GM21723 (cell line): ENCODE results near the gene MTMR4.
"Not testable (repeated sequence)": the region's sequence is repeated elsewhere in the genome, so short reads cannot be mapped to it uniquely, and the experiment has no call there.

ENCODE experiments used
- ATAC-seq: cut with Tn5 transposase; IDR thresholded peaks from one replicate; pipeline ENCODE4 v1.9.1; 2021; ENCODE audit warnings: mild to moderate bottlenecking, moderate library complexity; ENCODE audit not compliant: unreplicated experiment

Gene MTMR4

DNA sequence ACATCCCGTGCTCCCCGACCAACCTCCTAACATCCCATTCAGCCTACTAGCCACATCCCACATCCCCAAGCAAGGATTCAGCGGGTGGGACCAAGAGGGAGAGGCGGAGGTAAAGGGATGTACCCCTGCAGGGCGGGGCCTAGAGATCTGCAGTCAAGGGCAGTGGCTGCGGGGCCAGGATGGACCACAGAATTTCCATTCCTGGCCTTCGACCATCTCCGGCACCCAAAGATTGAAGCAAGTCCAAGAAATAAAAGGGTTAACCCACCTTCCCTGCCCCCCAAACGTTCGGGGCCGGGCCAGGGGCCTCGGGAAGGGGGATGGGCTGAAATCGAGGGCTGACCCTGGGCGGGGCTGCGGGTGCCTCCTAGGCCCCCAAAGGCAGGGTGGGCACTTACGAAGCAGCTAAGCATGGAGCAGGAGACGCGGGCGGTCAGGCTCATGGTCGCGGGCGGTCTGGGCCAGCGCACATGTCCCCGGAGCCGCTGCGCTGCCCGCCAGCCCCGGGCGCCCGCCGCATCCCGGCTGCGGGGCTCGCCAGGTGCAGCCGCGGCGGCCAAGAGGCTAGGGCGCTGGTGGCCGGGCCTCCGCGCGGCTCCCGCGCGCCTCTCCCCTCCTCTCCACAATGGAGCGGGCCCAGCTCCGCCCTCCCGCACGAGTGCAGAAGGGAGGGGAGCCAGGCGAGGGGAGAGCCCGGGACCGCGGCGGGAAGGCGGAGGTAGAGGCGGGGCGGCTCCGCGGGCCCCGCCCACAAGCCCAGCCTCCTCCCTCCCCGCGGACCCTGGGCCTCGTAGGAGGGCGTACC, at the start of gene MTMR4:
Gene MTMR4, minus strand, starts transcription at position 674 of the 805 bp plus-strand sequence. Its CDS starts 231 bp downstream, at position 443.
- ATAC-seq, result no peak

DNA sequence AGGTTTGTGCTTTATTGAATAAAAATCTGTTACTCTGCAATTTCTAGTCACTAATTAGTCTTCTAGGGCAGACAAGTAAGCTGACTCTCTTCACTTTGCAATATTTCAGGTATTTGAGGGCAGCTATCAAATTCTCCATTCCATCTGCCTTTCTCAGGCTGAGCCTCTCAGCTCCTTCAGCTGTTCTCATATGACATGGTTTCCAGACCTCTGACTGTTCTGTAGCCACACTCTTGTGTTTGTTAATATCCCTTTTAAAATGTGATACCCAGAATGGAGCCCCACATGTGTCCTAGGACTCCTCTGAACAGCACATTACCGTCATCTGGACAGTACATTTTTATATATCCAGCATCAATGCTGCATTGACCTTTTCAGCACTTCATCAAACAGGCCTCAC, 46.1 kb upstream of the MTMR4 start:
- ATAC-seq, result no peak

DNA sequence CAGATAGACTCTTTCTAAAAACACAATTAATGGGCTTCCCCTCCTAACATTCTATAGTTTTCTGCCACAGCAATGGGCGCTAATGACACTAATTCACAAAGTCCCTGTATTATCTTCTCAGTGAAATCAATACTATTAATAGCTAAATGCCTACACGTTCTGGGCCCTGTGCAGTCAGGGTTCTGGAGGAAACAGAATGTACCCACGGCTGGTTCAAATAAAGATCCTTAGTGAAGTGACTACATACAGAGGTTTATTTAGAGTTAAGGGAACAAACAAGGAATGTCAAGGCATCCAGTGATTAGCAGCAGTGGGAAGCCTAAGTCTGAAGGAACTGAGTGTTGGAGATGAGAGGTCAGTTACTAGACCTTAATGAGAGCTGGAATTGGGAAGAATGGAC, 43.5 kb upstream of the MTMR4 start:
- ATAC-seq, result no peak

DNA sequence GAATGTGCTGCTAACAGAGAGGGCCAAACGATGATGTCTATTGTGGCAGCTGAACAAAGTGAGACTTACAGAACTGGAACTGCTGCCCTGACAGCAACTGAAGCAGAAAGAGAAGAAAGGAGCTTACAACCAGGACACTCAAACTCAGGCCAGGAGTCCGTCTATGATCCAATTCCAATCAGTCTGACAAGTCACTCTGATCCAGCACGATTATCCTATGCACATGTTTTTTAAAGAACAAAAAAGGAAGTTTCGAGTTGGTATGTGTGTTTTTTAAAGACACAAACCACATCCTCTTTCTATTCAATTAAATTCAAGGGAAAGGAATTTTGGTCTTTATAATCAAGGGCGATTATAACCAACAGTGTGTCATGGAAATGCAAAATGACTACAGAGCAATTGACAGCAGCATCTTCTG, 42.4 kb upstream of the MTMR4 start:
- ATAC-seq, result no peak

DNA sequence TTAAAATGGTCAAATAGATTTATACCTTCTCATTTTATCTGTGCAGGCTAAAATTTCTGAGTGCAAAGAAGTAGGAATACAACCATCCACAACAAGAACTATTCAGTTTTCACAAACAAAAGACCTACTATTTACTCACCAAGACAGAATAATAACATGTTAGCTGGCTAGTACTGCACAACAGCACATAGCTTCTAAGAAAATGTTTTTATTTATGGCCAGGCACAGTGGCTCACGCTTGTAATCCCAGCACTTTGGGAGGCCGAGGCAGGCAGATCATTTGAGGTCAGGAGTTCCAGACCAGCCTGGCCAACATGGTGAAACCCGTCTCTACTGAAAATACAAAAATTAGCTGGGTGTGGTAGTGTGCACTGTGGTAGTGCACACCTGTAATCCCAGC, 40.7 kb upstream of the MTMR4 start:
- not testable (repeated sequence) for ATAC-seq

DNA sequence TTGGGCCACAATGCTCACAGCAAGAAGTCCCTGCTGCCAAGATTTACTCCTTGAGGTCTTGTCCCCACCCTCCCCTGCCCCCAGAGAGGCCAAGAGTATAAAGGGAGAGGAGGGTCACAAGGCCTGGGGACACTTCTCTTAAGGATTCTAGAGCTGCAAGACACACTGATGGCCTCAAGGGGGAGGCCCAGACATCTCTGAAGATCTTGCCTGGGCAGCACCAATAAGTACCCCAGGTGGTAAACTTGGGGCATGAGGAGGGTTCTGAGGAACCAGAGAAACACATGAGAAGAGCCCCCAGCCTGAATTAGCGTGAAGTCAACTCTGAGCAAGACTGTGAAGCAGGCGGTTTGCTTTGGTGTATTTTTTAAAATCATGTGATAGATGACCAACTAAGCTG, 26.8 kb upstream of the MTMR4 start:
- no peak for ATAC-seq

DNA sequence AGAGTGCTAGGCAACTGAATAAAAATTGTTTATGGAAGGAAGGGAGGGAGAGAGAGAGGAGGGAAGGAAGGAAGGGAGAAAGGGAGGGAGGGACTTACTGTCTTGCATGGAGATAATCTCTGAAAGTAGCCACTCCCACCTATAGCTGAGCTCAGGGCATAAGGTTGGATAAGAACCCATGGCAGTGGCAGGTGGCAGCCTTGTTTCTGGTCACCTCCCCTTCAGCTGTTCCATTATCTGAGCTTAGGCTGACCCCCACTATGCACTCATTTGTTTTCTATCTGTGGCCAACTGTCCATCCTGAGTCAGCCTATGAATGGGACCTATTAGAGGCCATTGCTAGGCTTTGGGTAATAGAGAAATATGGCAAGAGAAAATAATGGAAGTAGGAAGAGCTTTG, 25.3 kb upstream of the MTMR4 start:
- no peak for ATAC-seq

DNA sequence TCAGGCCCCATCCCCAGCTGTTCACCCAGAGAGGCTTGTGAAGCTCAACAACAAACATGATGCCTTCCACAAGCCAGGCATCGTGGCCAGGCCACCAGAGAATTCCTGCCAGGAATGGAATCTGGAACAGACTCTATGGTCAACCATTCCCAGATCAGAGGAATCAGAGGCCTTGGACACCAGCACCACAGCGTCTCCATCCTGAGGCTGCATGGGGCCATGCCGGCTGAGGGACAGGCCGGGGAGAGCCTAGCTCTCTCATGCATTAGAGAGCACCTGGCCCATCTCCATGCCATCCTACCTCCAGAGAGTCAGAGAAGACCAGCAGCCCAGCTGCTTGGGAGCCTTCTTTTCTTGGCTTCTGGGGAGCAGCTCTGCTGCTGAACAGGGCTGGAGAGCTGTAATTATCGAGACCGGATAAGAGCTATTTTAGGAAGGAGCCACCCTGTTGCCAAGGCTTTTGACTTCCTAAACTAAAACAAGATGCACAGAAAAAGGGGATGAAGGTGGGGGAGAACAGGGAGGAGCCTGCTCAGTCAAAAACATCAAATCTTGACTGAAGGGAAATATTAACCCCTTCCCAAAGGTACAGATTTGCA, 24.5 kb upstream of the MTMR4 start:
- ATAC-seq, result no peak

DNA sequence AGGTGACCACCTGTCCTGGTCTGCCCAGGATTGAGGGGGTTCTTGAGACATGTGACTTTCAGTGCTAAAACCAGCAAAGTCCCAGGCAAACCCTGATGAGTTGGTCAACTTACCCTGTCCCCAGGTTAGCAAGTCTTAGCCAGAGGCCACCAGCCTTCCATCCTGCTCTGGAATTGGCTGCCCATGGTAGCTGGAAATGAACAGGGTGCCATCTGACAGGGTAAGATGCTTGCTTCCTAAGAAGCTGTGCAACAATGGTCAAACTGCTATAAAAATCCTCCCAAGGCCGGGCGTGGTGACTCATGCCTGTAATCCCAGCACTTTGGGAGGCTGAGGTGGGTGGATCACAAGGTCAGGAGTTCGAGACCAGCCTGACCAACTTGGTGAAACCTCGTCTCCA, 22.8 kb upstream of the MTMR4 start:
- no peak for ATAC-seq

DNA sequence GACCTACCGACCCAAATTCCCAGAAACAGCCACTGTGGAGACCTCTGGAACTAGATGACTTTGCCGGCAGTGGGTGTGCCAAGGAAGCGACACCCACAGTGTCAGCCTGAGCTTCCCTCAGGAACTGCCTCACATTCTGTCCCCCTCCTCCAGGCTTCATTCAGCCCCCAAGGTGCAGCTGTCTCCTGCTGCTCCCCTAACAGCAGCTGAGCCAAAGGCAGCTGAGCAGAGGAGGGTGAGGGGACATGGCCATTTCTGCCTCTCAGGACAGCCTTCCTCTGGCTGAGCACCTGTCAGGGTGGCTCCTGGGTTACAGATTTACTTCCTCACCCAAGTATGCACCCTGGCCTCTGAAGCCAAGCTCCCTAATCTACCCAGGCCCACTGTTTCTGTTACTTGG, 22.1 kb upstream of the MTMR4 start:
- no peak for ATAC-seq

DNA sequence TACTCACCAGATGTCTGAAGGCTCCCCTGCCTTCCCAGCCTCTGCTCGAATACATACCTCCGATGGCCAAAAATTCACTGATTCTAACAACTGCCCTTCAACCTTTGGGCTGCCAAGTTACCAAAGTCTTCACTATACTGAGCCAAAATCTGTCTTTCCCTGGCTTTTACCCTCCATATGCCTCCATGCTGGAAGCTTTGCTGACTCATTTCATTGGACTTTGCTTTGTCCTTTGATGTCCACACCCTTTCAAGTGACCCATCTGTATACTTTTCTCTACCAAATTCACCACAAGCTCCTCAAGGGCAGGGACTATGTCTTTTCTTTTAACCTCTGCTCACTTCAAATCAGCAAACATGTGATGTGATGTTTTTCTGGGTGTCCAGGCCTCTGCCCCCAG, 21.0 kb upstream of the MTMR4 start:
- no peak for ATAC-seq

DNA sequence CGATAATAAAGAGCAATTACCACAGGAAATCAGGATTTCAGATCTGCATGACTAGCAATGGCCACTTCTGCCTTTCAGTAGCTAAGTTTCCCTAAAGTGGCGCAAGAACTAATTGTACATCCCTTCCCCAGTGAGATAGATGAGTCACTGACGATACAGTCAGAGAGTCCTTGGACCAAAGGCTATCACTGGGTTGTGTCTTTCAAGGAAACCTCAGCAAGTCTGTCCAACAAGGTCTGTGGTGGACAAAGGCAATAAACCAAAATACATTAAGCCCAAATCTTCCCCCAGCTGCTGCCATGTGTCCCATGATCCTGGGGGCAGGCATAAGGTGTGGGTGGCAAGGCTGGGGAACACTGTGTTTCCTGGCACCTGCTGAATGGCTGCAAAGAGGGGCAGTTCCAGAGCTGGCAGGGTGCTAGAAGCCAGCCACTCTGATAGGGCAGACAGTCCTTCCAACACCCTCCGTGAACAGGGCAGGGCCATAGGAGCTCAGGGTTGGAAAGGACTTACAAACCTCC, 20.5 kb upstream of the MTMR4 start:
- ATAC-seq, result no peak

DNA sequence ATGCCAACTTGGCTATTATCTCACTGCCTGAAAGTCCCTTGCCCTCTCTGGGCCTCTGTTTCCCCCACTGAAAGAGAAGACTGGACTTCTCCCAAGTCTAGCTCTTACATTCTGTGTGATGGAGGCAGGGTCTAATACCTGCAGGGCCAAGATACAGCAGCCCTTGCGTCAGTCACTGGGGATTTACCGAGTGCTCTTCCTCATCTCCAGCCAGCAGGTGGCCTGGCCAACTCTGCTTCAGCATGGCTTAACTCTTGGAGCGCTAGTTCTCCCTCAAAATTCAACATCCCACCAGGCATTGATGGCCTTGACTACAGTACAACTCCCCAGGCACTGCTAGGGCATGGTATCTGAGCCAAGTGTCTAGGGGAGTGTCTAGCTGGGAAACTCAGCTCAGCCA, 19.9 kb upstream of the MTMR4 start:
- ATAC-seq, result no peak

DNA sequence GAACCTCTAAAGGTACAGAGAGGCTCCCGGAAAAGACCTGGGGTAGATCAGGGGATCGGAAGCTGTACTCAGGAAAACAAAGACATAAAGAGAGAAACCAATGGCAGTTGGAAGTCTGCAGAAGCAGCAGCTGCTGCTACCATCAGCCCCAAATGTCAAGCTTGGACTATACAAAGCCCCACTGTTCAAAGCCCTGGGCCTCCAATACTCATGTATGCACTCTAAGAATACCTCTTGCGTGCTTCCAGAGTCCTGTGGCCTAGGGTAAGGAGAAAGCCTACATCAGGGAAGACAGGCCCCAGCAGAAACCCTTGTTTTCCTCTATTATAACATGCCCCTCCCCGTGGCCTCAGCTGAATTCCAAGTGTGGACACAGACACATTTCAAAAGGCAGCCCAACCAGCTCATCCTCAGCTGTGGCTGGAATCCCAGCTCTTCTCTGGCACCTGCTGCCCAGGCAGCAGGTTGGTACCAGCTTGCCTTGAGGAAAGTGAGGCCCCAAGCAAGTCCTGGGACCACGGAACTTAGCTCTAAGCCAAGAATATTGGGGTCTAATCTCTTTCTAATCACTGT, 19.3 kb upstream of the MTMR4 start:
- ATAC-seq, result no peak

DNA sequence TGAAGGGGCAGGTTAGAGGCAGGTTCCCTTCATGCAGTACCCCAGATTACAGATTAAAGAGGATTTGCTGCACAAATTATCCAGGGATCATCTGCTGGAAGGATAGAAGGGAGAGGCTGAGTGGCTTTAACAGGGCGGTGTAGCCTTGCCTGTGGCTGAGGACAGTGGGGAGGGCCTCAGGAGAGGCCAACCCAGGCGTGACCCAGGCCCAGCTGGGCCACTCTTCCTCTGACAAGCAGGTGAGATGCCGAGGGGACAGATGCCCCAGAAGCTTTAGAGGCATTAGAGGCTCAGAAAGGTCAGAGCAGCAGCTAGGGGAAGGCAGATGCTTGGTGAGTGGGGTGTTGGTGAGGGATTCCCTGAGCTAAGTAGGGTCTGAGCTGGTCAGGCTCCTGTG, 18.1 kb upstream of the MTMR4 start:
- ATAC-seq, result no peak

DNA sequence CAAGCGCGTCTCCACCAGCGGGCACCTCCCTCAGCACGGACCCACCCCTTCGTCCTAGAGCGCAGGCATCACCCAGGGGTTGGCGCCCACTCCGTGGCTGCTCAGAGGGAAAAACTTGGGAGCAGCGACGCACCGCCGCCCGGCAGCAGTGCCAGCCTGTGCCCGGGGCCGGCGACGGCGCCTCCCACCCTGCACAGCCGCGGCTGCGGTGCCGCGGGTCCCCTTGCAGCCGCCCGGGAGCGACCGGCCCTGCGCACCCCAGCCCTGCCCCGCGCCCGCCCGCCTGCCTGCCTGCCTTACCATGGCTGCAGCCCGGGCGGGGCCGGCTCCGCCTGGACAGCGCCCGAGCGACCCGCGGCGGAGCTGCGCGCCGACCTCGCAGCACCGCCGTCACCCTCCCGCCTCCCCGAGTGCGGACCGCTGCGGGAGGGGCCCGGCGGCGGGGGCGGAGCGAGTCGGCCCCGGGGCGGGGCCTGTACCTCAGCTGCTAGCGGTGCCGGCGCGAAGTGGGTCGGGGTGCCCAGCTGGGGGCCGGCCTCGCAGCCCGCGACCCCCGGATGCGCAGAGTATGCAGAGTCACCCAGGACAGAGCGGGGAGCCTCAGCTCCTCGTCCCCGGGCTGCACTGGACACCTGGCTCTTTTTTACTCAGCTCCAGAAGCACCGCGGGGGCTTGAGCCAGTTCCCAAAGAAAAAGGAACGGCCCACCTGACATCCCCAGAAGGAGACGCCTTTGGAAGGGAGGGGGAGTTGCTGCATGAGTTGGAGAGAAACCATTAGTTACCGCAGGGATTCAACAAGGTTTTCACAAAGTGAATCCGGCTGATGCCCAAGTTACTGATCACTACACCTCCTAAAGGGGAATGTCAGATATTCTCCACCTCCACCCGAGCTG, 17.5 kb upstream of the MTMR4 start:
- no peak for ATAC-seq

DNA sequence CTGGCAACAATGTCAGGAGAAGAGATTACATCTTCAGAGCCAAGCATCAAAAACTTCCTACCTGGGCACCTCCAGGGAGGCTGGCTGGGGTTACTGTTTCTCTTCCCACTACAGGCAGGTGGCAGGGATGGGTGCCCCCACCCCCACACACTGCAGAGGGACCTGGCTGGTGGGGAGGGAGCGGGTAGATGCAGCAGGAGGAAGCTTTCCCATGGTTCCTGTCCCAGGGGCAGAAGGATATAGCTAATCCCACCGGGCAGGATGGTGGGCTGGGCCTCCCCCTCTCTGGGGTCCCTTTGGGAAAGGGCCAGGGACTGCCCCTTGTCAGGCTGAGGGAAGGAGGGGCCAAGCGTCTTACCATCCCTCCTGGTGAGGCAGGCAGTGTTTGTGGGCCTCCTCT, 16.7 kb upstream of the MTMR4 start:
- no peak for ATAC-seq

DNA sequence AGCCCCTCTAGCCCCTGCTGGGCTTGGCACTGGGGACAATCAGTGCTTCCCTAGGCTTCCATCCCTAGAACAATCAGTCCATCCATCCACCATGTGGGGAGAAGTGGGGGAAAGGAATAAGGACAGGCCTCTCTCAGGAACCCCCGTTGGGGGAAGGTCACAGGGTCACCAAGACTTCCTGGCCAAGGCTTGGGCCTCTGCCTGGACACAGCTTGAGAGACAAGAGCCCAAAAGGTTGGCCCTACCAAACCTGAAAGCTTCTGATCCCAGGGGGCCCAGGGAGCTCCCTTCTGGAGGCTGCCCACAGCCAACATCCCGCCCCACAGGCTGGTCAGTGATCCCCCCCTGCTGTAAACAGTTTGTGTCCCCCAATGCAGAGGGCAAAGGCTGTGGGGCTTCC, 16.2 kb upstream of the MTMR4 start:
- no peak for ATAC-seq

DNA sequence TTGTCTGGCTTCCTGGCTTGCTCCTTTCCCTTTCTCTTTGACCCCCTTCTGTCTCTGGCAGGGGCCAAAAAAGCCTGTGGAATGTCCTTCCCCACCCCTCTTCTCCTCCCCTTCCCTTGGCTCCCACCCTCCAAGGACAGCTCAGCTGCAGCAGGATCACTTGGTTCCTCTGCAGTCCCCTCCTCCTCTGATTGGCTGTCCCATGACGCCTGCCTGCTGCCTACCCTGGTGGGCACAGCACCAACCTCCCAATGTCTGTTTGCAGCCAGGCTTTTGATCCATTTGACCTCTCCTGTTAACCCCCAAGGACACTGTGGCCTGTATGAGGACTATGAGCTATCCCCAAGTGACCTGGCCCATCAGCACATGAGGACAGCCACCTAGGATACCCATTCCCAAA, 14.8 kb upstream of the MTMR4 start:
- no peak for ATAC-seq

DNA sequence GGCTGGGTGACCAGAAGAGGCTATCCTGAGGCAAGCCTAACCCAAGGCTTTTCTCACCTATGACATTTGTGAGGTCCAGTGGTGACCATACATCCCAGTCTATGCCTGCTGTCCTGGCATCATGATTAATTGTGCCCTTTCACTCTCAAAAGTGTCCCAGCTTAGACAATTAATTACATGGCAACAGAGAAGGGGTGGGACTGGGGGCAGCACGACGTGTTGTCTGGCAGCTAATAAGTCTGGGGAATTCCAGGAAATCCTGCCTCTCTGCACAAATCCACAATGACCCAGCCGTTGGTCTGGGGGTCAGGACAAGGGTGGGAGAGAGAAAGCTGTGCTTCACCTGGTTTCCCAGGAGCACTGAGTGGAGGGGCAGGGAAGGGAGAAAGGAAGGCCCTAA, 14.0 kb upstream of the MTMR4 start:
- ATAC-seq, result no peak

DNA sequence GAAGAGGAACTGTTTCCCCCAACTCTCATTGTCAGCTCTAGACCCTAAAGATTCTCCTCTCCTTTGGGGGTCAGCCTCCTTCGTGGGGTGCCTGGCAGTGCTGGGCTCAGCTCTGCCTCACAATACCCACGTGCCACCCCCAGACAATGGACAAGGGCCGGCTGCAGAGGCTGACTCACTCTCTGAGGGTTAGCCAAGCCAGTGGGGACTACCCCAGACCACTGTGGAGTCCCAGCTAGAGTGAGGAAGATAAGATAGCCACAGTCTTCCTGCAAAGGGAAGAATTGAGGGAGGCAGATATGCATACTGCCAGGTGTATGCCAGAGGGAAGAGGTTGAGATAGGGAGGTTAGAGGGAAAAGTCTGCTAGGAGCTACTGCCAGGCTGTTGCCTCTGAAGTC, 13.5 kb upstream of the MTMR4 start:
- no peak for ATAC-seq
